HUDEP-2 (cell line): ENCODE data around the gene IQCE.

ENCODE experiments used
- DNase-seq, 76 experiments: peaks; one replicate each; lab custom pipeline; 2025; ENCODE audit not compliant: unreplicated experiment in 76 of 76; lab: John Stamatoyannopoulos, UW

IQCE gene

DNA sequence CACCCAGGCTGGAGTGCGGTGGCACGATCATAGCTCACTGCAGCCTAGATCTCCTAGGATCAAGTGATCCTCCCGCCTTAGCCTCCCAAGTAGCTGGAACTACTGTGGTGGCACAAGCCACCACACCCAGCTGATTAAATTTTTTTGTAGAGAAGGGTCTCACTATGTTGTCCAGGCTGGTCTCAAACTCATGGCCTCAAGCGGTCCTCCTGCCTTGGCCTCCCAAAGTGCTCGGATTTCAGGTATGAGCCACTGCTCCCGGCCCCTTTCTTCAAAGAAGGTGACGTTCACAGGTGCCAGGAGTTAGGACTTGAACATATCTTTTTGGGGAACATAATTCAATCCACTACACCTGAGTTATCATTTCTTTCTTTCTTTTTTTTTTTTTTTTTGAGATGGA lies 70.1 kb downstream of the IQCE start:
- no peak for DNase-seq

DNA sequence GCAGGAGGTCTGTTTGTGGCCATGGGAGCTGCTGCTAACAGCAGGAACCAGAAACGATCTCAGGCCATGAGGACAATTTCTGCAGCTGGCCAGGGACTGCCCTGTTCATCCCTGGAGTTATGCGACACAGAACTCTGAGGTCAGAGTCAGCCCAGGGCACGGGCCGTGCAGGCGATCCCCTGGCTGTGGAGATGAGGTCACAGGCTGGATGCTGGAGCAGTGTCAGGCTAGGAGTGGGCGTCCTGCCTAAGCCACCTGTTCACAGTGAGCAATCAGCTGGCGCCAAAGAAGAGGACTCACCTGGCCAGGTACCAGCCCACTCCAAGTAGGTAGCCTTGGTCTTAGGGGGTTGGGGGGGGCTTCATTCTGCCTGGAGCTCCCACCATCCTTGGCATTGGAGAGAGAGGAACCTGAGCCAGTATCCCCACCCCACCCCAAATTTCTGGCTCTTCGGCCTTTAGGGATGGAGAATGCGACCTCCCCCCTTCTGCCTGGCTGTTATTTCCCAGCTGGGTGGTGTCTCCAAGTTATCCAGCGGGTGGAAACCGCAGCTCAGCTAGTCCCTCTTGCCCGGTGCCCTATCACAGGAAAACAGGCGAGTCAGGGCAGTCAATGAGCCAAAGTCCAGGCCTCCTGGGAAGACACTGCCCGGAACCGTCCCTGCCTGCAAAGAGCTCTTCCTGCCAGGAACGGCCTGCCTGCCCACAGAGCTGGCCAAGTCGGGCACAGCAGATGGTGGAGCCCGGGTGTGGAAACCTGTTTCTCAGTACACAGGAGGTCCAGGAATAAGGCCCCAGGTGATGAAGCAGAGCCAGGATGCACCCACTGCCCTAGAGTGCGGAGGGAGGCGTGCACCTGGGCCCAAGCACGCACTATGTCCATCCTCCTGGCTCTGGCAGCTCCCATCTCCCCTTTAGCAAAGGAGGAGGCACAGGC lies 71.2 kb downstream of the IQCE start:
- DNase-seq: no peak

DNA sequence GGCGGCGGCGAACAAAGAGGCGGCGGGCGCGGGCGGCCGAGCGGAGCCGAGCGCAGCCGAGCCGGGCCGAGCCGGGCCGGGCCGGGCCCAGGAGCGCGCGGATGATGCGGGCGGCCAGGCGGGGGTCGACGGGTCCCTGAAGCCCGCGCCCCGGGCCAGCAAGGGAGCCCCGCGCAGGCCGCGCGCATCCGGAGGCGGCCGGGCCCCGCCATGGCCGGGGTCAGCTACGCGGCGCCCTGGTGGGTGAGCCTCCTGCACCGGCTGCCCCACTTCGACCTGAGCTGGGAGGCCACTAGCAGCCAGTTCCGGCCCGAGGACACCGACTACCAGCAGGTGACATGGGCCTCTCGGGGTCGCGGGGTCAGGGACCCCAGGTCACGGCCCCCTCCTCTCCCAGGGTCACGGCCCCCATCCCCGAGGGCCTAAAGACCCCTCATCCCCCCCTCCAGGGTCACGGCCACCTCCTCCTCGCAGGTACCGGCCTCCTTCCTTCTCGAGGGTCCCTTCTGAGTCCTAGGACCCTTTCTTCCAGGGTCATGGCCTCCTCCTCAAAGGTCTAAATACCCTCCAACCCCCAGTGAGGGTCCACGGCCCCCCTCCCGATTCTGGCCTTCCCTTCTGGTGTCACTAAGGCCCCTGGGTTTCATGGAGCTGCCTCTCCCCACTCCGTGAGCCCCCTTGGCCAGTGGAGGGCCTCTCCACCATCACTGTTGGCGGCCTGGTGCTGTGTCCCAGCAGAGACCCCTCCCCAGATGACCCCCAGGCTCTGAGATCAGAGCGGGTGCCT lies 73.4 kb downstream of the IQCE start, which contains the start of gene TTYH3:
TTYH3 (plus strand) TSS at position 41 of the 787 bp plus-strand sequence; CDS start at position 211, 170 bp downstream.
- no peak for DNase-seq

DNA sequence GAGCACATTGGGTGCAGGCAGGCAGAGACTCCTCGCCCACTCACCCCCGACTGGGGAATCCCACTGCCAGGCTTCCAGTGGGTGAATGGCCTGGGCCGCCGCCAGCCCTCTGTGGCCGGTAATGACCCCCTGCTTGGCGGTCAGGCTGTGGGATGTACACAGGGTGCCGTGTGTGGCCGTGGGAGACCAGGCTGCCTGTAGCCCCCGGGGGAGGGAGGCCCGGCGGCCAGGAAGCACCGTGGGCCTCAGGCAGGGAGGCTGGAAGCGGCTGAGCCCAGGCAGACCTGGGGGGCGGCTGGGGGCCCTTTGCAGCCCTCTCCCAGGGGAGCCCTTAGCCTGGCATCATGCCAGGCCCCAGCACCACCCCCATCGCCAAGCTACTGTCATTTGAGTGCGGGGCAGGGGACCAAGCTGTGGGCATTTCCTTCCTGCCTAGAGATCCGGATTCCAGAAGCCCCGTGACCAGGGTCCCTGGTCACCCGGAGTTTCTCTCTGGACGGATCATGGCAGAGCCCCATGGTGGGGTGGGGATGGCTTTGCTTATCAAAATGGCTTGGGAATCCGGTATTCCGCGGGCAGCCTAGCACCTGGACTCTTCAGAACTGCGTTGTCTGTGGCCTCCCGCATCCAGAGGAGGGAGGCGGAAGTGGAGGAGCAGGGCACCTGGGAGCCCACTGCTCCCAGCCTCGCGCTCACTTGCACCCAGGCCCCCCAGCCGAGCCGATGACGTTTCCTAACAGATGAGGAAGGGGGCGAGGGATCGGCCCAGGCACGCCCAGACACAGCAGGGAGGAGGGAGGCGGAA lies 74.2 kb downstream of the IQCE start:
- peak in 1 of 76 experiments; percentile 42 for DNase-seq

DNA sequence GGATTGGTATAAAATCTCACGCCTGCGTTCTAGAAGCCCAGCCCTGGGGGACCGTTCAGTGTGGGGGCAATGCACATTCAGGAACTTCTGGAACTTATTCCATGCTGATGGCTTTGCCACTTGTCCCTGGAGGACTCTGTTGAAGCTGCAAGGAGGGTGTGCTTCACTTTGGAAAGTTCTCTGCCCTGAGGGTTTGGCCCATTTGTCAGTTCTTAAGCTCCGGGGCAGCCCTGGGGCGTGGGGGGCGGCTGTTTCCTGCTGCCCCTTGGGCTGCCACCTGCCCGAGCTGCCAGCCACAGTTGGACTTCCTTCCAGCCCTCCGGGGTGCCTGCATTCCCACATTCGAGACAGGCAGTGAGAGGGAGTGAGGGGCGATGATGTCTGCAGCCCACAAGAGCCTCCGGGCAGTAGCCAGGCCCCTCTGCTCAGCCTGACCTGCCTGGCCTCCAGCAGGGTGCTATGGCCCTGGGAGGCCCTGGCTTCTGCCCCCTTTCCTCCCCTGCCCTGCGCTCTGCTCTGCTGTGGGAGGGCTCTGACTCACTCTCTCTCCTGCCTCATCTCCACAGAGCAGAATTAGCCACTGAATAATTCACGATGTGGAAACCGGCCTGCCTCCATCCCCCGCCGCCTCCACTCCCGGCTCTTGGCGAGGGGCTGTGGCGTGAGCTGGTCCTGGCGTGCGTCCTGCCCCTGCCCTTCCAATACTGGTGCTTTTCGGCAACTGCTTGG lies 74.9 kb downstream of the IQCE start:
- DNase-seq: peak in 5 of 76 experiments; percentile 11 to 51 (median 14)

DNA sequence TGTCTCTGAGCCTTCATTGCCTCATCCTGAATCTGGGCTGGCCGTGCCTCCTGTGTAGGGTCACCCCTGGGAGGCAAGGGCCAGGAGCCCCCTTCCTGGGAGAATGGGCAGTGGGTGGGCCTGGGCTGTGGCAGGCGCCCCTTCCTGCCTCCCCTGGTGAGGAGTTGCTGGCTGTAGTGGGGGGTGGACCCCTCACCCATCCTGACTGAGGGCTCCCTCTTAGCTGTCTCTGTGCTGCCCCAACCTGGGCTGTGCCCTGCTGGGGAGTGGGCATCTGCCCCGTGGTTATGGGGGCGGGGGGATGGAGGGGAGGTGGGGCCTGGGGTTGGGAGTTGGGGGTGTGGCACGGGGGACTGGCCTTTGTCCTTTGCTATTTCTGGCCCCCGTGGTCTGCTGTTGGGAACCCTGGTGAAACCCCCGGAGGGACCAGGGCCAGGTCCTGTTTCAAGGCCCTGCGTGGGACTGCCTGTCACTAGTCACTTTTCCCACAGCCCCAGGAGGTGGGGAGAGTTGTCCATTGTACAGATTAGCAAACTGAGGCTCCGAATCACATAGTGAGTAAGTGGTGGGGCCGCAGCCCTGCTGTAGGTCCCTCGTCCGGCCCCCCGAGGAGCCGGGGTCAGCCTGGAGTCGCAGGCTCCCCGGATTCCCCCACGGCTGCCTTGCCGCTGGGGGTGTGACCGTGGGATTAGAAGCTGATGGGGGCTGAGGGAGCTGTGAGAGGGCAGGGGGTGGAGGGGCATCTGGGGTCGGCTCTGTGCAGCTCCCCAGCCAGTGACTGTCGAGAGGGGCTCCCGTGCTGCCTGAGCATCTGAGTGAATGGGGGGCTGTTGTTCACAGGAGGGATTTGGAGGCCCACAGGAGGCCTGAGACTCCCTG lies 75.7 kb downstream of the IQCE start:
- DNase-seq: no peak

DNA sequence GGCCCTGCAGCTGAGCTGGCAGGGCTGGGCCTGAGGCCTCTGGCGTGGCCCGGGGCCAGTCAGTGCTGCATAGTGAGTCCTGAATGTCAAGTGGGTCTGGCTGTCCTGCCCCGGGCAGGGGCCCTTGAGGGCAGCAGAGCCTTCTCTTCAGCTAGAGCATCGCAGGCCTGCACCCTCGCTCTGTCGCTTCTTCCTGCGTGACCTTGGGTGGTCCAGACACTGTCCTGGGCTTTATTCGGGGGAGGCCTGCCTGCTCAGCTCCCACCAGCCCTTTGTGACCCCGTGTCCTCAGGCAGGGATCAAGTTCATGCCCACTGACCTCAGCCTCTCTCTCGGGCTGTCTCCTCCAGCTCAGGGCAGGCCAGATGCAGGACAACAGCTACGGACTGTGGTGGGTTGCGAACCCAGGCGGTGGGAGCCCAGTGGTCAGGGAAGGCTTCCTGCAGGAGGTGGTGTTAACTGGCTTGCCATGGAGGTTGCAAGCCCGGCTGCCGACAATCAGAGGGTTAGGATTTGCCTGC lies 76.4 kb downstream of the IQCE start:
- no peak for DNase-seq

DNA sequence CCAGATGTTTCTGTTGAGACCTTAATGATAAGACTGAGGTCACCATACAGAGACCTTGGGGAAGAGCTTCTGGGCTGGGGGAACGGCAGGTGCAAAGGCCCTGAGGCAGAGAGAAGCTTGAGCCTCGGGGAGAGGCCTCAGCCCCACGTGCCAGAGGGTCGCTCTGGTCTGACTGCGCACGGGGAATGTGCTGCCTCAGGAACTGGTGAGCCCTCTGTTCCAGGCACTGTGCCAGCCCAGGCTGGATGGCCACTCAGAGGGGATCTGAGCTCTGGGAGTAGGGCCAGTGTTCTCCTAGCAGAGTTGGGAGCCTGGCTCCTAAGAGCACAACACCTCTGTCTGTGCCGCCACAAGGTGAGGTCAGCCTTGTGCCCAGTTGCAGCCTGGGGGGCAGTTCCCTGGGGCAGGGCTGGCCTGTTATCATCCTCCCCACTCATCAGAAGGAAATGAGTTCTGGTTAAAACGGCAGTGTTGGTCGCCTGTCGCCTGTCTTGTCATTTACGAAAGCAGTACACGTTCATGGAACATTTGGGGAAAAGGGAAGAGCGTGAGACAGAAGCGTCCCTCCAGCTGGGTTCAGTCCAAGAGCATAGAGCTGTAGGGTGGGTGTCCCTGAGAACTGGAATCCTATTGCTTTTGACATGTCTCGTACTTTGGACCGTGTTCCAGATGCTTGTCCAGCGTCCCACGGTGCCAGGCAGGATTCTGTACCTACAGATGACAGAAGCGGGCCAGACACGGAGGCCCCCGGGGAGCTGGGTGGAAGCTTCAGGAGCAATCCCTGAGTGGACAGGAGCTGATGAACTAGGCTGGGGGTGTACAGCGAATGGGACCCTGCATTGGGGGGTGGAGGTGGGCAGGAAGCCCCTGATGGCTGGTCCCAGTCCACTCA lies 77.3 kb downstream of the IQCE start:
- DNase-seq: no peak

DNA sequence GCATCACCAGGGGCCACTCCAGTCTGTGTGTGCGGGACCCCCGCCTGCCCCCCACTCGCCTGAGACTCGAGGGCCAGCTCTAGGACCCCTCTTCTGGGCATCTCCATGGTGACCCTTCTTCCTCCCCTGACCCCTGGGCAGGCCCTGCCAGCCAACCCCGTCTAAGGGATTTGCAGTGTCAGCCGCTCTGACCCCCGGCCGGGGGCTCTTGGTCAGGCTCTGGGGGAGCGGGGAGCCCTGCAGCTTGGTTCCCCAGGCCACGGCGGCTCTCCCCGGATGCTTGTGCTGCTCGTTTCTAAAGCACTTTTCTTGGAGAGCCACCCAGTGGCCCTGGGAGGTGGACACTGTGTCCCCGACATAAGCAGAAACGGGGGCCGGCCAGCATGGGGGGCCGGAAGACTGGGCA lies 78.3 kb downstream of the IQCE start:
- DNase-seq: no peak

DNA sequence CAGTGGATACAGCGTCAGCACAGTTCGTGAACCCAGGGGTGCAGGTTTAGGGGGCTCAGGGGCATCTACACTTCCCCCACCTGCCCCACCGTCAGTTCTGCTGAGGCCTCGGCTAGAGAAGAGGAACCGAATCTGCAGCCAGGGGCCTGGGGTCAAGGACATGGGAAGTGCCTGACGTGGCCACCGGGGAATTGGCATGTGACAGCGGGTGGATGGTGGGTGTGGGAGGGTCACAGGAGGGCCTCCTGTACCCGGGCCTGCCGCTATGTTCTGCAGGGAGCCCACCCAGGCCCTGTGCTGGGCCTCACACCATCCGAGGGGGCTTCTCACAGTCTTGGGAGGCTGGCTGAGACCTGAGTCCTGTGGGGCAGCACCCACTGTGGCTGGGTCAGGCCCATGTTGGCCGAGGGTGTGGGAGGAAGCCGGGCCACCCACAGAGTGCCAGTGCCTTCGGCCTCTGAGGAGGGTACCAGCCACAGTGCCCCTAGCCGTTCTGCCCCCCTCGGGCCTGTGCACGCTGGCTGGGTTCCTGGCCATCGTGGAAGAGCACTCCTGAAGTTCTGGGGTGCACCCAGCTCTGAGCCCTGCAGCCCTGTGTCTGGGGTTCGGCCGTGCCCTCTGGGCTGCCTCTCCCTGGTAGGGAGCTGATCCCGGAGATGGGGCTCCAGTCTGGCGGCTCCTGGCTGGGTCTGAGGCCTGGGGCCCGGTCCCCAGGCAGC lies 78.9 kb downstream of the IQCE start:
- no peak for DNase-seq

DNA sequence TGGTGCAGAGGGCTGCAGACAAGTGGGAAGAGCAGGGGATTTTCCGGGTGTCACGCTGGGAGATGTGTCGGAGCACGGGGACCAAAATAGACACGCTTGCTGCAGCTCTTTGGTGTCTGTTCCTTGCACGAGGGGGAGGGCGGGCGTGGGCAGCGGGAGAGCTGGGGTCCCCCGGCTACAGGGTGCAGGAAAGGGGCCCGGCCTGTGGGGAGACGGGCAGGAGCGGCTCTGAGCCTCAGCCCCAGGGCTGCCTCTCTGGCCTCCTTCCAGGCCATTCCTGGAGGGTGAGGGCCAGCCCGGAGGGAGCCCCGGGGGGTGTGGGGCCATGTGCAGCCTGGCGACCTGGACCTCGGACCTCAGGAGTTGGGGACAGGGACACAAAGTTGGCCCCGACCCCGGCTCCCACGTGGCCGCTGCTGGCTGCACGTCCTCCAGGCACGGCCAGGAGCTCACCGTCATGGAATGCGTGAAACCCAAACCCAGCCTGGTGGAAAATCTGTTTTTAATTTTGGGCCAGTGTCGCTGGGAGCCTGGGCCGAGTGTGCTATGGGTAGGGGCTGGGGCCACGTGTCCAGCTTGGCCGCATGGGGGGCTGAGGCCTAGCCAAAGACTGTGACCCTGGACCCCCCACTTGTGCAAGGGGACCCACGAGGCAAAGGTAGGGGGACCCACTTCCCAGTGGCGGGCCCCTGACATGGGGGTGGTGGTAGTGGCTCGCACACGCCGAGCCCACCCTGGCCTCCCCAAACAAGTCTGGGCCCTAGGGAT lies 79.6 kb downstream of the IQCE start:
- DNase-seq: no peak

DNA sequence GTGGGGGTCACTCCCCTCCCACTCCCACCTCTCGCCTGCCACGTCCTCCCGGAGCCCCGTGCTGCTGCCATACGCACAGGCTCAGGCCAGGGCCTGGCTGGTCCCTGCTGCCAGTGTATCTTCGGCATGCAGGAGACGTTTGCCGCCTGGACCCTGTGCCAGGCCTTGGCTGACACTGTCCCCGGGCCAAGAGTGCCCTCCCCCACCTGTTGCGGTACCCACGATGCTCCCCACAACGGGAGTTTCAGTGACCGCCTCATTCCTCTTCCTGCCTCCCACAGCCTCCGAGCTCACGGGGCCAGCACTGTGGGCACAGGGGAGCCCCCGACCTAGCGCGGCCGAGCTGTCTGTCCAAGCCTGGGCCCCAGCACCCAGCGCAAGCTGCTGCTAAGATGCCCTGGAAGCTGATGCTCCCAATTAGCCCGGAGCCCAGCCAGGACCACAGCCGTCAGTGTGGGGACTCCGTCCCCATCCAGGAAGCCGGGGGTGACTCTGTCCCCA lies 80.5 kb downstream of the IQCE start:
- DNase-seq: no peak

DNA sequence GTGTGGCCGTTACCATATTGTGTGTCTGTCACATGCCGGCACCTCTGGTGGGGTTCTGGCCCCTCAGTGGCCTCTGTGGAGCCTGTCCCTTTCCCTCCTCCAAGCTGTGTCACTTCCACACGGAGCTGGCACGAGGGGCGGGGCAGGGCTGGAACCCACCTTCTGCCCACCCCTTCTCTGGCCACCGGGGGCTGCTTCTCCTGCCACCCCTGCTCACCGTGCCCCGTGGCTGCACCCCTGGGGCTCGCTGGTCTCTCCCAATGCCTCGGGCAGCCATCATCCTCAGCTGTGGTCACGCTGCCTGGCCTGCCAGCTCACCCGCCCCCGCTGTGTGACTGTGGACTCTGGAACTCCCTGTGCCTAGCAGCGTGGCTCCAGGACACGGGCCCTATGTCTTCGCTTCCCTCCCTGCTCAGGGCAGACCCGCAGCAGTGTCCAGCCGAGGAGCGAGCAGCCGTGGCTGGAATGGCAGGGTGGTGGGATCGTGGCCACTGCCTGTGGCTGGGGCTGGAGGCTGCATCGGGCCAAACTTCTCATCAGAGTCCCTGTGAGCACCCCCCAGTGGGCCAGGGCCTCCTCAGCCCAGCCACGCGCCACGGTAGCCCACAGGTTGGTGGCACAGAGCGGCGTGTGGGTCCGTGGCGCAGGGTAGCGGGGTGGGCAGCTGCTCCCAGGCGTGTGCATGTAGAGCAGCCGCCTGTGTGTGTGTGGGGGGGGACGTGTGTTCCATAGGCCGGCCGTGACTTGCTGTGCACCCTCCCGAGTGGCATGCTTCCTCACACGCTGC lies 81.1 kb downstream of the IQCE start:
- no peak for DNase-seq

DNA sequence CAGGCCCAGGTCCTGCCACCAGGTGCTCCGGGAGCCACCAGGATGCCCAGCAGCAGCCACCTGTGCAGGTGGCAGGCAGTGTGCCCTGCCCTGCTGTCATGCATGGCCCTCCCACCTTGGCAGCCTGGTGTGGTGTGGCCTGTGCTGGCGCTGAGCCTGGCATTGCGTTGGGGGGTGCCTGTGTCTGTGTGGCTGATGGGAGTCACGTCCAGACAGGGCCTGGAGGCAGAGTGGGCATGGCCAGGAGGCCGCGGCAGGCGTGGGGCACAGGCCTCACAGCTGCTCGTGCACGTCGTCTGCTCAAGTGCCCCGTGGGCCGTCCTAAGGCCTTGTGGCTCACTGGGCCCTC lies 81.7 kb downstream of the IQCE start:
- no peak for DNase-seq

DNA sequence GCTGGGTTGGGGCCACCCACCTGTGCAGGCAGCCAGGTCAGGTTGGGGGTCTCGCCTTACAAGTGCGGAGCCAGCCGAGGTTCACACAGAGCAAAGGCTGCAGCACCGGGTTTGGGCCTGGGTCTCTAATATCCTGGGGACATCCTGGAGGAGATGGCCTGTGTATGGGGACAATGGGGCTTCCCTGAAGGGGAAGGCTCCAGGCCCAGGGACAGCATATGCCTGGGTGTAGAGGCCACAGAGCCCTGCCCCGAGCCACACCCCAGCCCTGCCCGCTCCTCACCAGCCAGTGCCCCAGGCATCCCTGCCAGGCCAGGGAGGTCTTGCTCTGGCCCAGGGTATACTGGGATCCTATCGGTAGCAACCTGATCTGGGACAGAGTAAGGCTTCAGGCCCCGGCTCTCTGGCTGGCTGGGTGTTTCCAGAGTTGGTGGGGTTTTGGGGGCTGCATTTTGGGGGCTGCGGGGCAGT lies 82.1 kb downstream of the IQCE start:
- no peak for DNase-seq
